MM.1S (cell line): Measurements from ENCODE around the gene IL17RB.

Source experiments
- DNase-seq: peaks from one replicate; pipeline ENCODE4 v3.0.0-alpha.2; 2015
- H2AFZ ChIP-seq: fragments of 300-600 bp; sonication (generic); 2 replicates; pipeline ENCODE4 v1.6.0; 2016; ENCODE audit warnings: antibody characterized with exemption, low read length
- H3F3A ChIP-seq: fragments of 300-600 bp; sonication (generic); 2 replicates; pipeline ENCODE4 v1.6.1; 2016; ENCODE audit warnings: mild to moderate bottlenecking, antibody characterized with exemption, low read length, moderate library complexity, mixed read lengths; ENCODE audit not compliant: insufficient read depth
- H3K27ac ChIP-seq: fragments of 300-600 bp; sonication (generic); 2 replicates; pipeline ENCODE4 v1.5.1; 2016; ENCODE audit warnings: mild to moderate bottlenecking, low read length
- H3K27me3 ChIP-seq: fragments of 300-600 bp; sonication (generic); replicated peaks from 2 replicates; pipeline ENCODE4 v1.6.0; 2016; ENCODE audit warnings: low read length; ENCODE audit not compliant: insufficient read depth
- H3K36me3 ChIP-seq: fragments of 300-600 bp; sonication (generic); replicated peaks from 2 replicates; pipeline ENCODE4 v1.6.1; 2016; ENCODE audit warnings: mild to moderate bottlenecking, low read length, mixed read lengths; ENCODE audit not compliant: insufficient read depth
- H3K4me1 ChIP-seq: fragments of 300-600 bp; sonication (generic); 2 replicates; pipeline ENCODE4 v1.6.1; 2016; ENCODE audit warnings: low read length, mixed read lengths
- H3K4me2 ChIP-seq: fragments of 300-600 bp; sonication (generic); 2 replicates; pipeline ENCODE4 v1.6.0; 2016; ENCODE audit warnings: low read depth, low read length
- H3K4me3 ChIP-seq: fragments of 300-600 bp; sonication (generic); 2 replicates; pipeline ENCODE4 v1.5.1; 2016; ENCODE audit warnings: low read length, mixed read lengths
- H3K79me2 ChIP-seq: fragments of 300-600 bp; sonication (generic); 2 replicates; pipeline ENCODE4 v1.6.1; 2016; ENCODE audit warnings: mixed run types, low read length, mixed read lengths
- H3K9ac ChIP-seq: fragments of 300-600 bp; sonication (generic); 2 replicates; pipeline ENCODE4 v1.6.1; 2016; ENCODE audit warnings: low read length, mixed read lengths
- H3K9me2 ChIP-seq: fragments of 300-600 bp; sonication (generic); replicated peaks from 2 replicates; pipeline ENCODE4 v1.6.1; 2016; ENCODE audit warnings: mild to moderate bottlenecking, low read length, mixed read lengths; ENCODE audit not compliant: insufficient read depth
- H3K9me3 ChIP-seq: fragments of 300-600 bp; sonication (generic); replicated peaks from 2 replicates; pipeline ENCODE4 v1.6.1; 2016; ENCODE audit warnings: mild to moderate bottlenecking, low read length, mixed read lengths; ENCODE audit not compliant: insufficient read depth
- H4K20me1 ChIP-seq: fragments of 300-600 bp; sonication (generic); 2 replicates; pipeline ENCODE4 v1.6.1; 2016; ENCODE audit warnings: mild to moderate bottlenecking, low read length, moderate library complexity, mixed read lengths; ENCODE audit not compliant: insufficient read depth
- EZH2 ChIP-seq: fragments of 300-600 bp; sonication (generic); optimal IDR thresholded peaks from 2 replicates; pipeline ENCODE3; 2017; ENCODE audit warnings: low read depth, mild to moderate bottlenecking, antibody characterized with exemption, low read length, mixed read lengths
- EZH2phosphoT487 ChIP-seq: fragments of 300-600 bp; sonication (generic); IDR thresholded peaks from 2 replicates; pipeline ENCODE4 v1.6.1; 2018; ENCODE audit warnings: antibody characterized with exemption, low read length
- TF ChIP-seq, protein P1 (sequence below): fragments of 300-600 bp; sonication (generic); IDR thresholded peaks from 2 replicates; pipeline ENCODE4 v1.5.1; 2016; ENCODE audit warnings: antibody characterized with exemption, low read length, mixed read lengths

IL17RB gene

DNA sequence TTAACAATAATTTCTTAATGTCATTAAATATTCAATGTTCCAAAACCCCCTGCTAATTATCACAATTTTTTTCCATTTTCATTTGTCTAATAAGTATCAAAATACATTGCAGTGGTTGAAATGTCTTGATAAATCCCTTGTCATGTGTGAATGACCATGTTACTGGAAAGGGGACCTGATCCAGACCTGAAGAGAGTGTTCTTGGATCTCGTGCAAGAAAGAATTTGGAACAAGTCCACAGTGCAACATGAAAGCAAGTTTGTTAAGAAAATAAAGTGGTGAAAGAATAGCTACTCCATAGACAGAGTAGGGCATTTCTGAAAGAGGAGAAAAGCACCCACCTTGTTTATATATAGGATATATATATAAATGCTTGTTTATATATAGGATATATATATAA, 55.7 kb downstream of the IL17RB start:
- no peak overlapping the region for H3K9ac ChIP-seq
- H4K20me1 ChIP-seq = no peaks in the 10 kb centered on the region
- no peak for DNase-seq
- H3K4me3 ChIP-seq = no peak overlapping the region
- no peaks in the 10 kb centered on the region for H3F3A ChIP-seq
- H3K4me1 ChIP-seq = no peaks in the 10 kb centered on the region
- no peaks in the 10 kb centered on the region for H3K27me3 ChIP-seq
- no peaks in the 10 kb centered on the region for H3K36me3 ChIP-seq
- no peak for TF ChIP-seq EZH2phosphoT487
- TF ChIP-seq, protein P1, sequence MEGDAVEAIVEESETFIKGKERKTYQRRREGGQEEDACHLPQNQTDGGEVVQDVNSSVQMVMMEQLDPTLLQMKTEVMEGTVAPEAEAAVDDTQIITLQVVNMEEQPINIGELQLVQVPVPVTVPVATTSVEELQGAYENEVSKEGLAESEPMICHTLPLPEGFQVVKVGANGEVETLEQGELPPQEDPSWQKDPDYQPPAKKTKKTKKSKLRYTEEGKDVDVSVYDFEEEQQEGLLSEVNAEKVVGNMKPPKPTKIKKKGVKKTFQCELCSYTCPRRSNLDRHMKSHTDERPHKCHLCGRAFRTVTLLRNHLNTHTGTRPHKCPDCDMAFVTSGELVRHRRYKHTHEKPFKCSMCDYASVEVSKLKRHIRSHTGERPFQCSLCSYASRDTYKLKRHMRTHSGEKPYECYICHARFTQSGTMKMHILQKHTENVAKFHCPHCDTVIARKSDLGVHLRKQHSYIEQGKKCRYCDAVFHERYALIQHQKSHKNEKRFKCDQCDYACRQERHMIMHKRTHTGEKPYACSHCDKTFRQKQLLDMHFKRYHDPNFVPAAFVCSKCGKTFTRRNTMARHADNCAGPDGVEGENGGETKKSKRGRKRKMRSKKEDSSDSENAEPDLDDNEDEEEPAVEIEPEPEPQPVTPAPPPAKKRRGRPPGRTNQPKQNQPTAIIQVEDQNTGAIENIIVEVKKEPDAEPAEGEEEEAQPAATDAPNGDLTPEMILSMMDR = no peak
- no peak for TF ChIP-seq EZH2
- no peak overlapping the region for H2AFZ ChIP-seq
- H3K9me2 ChIP-seq = no peaks in the 10 kb centered on the region
- no peaks in the 10 kb centered on the region for H3K9me3 ChIP-seq
- no peak overlapping the region for H3K27ac ChIP-seq
- no peaks in the 10 kb centered on the region for H3K79me2 ChIP-seq
- no peak overlapping the region for H3K4me2 ChIP-seq

DNA sequence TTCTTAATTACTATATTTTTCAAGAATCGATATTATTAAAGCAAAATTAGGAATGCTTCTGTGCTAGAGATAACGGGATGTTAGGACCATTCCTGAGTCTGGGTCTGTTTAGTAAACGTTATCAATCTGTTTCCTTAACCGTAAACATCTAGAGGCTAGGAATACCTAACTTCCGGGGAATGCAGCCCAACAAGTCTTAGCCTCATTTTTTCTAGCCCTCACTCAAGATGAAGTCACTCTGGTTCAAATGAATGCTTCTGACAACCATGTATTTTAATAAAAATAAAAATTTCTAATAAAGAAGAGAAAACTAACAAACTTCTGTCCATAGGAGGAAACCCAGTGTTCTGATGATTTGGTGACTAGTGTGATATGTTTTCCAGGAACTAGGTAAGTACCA, 56.3 kb downstream of the IL17RB start:
- Histone ChIP-seq H3K4me3 (no peak overlapping the region), H3K9me2 (no peaks in the 10 kb centered on the region), H4K20me1 (no peaks in the 10 kb centered on the region), H3K9me3 (no peaks in the 10 kb centered on the region), H3K27me3 (no peaks in the 10 kb centered on the region), H3K36me3 (no peaks in the 10 kb centered on the region), H3K9ac (no peak overlapping the region), H3K27ac (no peak overlapping the region), H3K4me1 (no peaks in the 10 kb centered on the region), H3K79me2 (no peaks in the 10 kb centered on the region), H3F3A (no peaks in the 10 kb centered on the region), H3K4me2 (no peak overlapping the region), H2AFZ (no peak overlapping the region)
- no peak for TF ChIP-seq EZH2phosphoT487
- TF ChIP-seq, protein P1 = no peak
- TF ChIP-seq EZH2 = no peak
- DNase-seq = no peak

DNA sequence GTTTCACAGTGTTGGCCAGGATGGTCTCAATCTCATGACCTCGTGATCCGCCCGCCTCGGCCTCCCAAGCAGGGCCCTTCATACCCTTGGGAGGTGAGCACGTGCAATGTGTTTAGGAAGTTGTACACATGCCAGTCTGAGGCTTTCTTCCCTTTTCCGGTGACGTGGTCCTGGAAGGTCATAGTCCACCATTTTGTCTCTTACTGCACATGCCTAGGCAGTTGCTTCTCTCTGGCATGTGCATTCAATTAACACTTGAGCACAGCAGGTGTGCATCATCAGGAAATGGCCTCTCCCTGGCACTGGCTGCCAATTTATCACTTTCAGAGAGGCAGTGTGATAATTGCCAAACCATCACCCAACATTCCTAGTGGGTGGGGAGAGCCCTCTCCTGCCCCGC, 67.0 kb downstream of the IL17RB start:
- TF ChIP-seq, protein P1 = no peak
- no peak for TF ChIP-seq EZH2
- TF ChIP-seq EZH2phosphoT487 = no peak
- no peaks in the 10 kb centered on the region for H3K9me2 ChIP-seq
- H3K9me3 ChIP-seq = no peaks in the 10 kb centered on the region
- H3K27ac ChIP-seq = no peak overlapping the region
- no peaks in the 10 kb centered on the region for H3K79me2 ChIP-seq
- no peaks in the 10 kb centered on the region for H4K20me1 ChIP-seq
- DNase-seq = no peak
- H3K4me3 ChIP-seq = no peak overlapping the region
- H3K27me3 ChIP-seq = no peaks in the 10 kb centered on the region
- H3K9ac ChIP-seq = no peak overlapping the region
- H3F3A ChIP-seq = no peaks in the 10 kb centered on the region
- no peak overlapping the region for H2AFZ ChIP-seq
- no peaks in the 10 kb centered on the region for H3K36me3 ChIP-seq
- H3K4me1 ChIP-seq = no peaks in the 10 kb centered on the region
- no peak overlapping the region for H3K4me2 ChIP-seq
